Left lung (tissue), 10 donors: ENCODE results near the gene SFSWAP. TPM values are rescaled to one million over a fixed set of nuclear protein-coding genes. Genes with fewer than 3 reads are reported as not detected.

Experiments
- ATAC-seq: fragments of 200-7000 bp; cut with Tn5 transposase; one replicate; pipeline ENCODE4 v1.9.1; 2020; ENCODE audit warnings: moderate library complexity
- DNase-seq, 4 donors: peaks; one replicate each; pipeline ENCODE4 v3.0.0-alpha.2; 2013 to 2020
- H3K27ac ChIP-seq, 2 donors: fragments of 200-600 bp; sonication (generic) in 1 of 2; one replicate each; pipeline versions ENCODE4 v1.5.0 to v1.8.0; 2020 to 2021
- H3K27me3 ChIP-seq, 2 donors: fragments of 200-600 bp; sonication (generic) in 1 of 2; one replicate each; pipeline versions ENCODE4 v1.5.0 to v1.8.0; 2020 to 2021
- H3K36me3 ChIP-seq, 2 donors: fragments of 200-600 bp; sonication (generic) in 1 of 2; one replicate each; pipeline versions ENCODE4 v1.5.0 to v1.8.0; 2020 to 2021
- H3K4me1 ChIP-seq, 2 donors: fragments of 200-600 bp; one replicate each; pipeline ENCODE4 v1.8.0; 2021
- H3K4me3 ChIP-seq, 2 donors: fragments of 200-600 bp; sonication (generic) in 1 of 2; one replicate each; pipeline versions ENCODE4 v1.5.0 to v1.8.0; 2020 to 2021; ENCODE audit warnings: mild to moderate bottlenecking in 1 of 2
- H3K9me3 ChIP-seq, 2 donors: fragments of 200-600 bp; sonication (generic) in 1 of 2; one replicate each; pipeline versions ENCODE4 v1.5.0 to v1.8.0; 2020 to 2021
- intact Hi-C, 2 donors: fragments of 100-400 bp; cut with DNase I; formaldehyde crosslinking; loops; one replicate each; pipeline versions ENCODE4 v1.11.2 to v1.14.2; 2022
- polyA plus RNA-seq, 6 donors: library from polyadenylated mRNA; unstranded; fragments of 120-200 nt; gene quantifications; one replicate each; pipeline ENCODE4 v1.2.1, GENCODE V29; 2013; ENCODE audit not compliant: insufficient read length in 6 of 6
- total RNA-seq, 2 donors: library from RNA; stranded (reverse); fragmentation: NEBNext Ultra II Directional; extraction: Animal tissue kit (Norgen Biotek cat#: 25700); gene quantifications; one replicate each; pipeline ENCODE4 v1.2.1, GENCODE V29; 2021
- TF ChIP-seq, protein P1 (sequence below), 2 donors: fragments of 200-600 bp; sonication (generic) in 1 of 2; IDR thresholded peaks; one replicate each; pipeline versions ENCODE4 v1.5.0 to v1.8.0; 2021; ENCODE audit warnings: antibody characterized with exemption in 2 of 2
- donor health status: DM: no; HTN: yes; CAD: no.
- donor health status: DM: no; HTN: no; CAD: no.

Gene SFSWAP
- total and polyA plus RNA-seq, 8 donors, result 26.0 to 68.8 (median 50.8) TPM

GRCh38 chr12:131684015-131684725, 26.7 kb upstream of the SFSWAP start:
- Histone ChIP-seq H3K36me3 (no peaks in the 10 kb centered on the region), H3K4me1 (no peaks in the 10 kb centered on the region), H3K9me3 (no peaks in the 10 kb centered on the region), H3K4me3 (no peak overlapping the region), H3K27me3 (peaks cover 0 to 16% of the 10 kb centered on the region in 2 donors), H3K27ac (no peak overlapping the region)
- ATAC-seq, result no peak
- intact Hi-C loops, result no loop called here
- TF ChIP-seq, protein P1, sequence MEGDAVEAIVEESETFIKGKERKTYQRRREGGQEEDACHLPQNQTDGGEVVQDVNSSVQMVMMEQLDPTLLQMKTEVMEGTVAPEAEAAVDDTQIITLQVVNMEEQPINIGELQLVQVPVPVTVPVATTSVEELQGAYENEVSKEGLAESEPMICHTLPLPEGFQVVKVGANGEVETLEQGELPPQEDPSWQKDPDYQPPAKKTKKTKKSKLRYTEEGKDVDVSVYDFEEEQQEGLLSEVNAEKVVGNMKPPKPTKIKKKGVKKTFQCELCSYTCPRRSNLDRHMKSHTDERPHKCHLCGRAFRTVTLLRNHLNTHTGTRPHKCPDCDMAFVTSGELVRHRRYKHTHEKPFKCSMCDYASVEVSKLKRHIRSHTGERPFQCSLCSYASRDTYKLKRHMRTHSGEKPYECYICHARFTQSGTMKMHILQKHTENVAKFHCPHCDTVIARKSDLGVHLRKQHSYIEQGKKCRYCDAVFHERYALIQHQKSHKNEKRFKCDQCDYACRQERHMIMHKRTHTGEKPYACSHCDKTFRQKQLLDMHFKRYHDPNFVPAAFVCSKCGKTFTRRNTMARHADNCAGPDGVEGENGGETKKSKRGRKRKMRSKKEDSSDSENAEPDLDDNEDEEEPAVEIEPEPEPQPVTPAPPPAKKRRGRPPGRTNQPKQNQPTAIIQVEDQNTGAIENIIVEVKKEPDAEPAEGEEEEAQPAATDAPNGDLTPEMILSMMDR (IDR thresholded peaks at IDR 0.05), result no peak
- DNase-seq, result peak in 1 of 4 donors; percentile 67

DNA sequence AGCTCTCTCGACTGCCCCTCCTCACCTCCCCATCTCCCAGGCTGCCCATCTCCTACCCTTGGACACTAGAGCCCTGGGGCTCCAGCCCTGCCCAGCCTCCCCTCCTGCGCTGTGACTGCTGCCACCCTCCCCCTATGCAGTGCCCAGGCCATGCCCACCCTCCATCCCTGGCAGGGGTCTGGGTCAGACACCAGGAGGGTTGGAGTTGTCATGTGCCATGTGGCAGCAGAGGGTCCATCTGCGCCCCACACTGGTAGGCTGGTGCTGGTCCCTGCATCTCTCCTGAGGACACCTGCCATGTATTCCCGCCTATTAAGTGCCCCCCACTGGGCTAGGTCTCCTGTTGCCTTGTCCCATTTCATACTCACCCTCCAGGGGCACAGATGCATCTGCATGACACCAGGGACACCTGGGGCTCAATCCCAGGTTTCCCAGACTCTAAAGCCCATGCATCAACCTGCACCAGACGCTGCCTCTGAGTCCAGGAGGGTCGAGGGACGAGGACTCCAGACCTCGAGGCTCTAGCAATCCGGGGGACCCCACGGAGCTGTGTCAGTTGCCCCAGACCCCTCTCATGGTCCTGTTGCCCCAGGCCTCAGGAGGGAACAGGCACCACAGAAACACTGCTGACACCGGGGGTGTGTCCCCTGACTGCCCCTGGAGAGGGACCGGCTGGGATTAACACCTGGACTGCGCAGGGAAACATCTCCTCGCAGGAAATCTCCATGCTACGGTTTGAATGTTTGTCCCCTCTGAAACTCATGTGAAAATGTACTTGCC, 23.4 kb upstream of the SFSWAP start:
- no peaks in the 10 kb centered on the region for H3K4me1 ChIP-seq
- ATAC-seq (no peak), DNase-seq (no peak)
- no peak overlapping the region for H3K4me3 ChIP-seq
- intact Hi-C loops, result no loop called here
- H3K27ac ChIP-seq, result no peak overlapping the region
- H3K36me3 ChIP-seq, result no peaks in the 10 kb centered on the region
- peaks cover 0 to 18% of the 10 kb centered on the region in 2 donors for H3K27me3 ChIP-seq
- TF ChIP-seq, protein P1 (IDR thresholded peaks at IDR 0.05), result no peak
- no peaks in the 10 kb centered on the region for H3K9me3 ChIP-seq

- intact Hi-C loops, result no loop called here
- DNase-seq (no peak), ATAC-seq (no peak)
- no peaks in the 10 kb centered on the region for H3K36me3 ChIP-seq
- H3K4me1 ChIP-seq, result no peaks in the 10 kb centered on the region
- no peak overlapping the region for H3K4me3 ChIP-seq
- no peak overlapping the region for H3K27ac ChIP-seq
- TF ChIP-seq, protein P1 (IDR thresholded peaks at IDR 0.05), result no peak
- no peaks in the 10 kb centered on the region for H3K9me3 ChIP-seq
- H3K27me3 ChIP-seq, result peaks cover 0 to 24% of the 10 kb centered on the region in 2 donors
These were observed 22.6 kb upstream of the SFSWAP start for GRCh38 chr12:131688131-131688844.

GRCh38 chr12:131688845-131689154, 22.1 kb upstream of the SFSWAP start:
- no peak for ATAC-seq
- H3K27me3 ChIP-seq, result peaks cover 0 to 23% of the 10 kb centered on the region in 2 donors
- no peak for DNase-seq
- TF ChIP-seq, protein P1 (IDR thresholded peaks at IDR 0.05), result no peak
- no peaks in the 10 kb centered on the region for H3K36me3 ChIP-seq
- no peak overlapping the region for H3K27ac ChIP-seq
- no peaks in the 10 kb centered on the region for H3K4me1 ChIP-seq
- H3K9me3 ChIP-seq, result no peaks in the 10 kb centered on the region
- intact Hi-C loops, result no loop called here
- H3K4me3 ChIP-seq, result no peak overlapping the region

DNA sequence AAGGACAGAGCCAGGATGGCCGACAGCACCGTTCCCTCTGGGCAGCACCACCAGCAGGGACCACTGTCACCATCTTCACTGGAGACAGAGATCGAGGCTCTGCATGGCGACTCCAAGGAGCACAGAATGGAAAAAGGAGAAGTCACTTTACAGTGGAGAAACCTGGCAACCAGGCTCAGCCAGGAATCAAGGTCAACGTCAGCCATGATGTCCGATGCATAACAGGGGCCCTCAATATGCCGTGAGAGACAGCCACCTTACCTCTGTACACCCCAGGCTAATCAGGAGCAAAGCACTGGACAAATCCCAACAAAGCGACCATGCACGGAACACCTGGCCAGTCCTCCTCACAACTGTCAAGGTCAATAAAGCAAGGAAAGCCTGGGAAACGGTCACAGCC, 20.6 kb upstream of the SFSWAP start:
- intact Hi-C loops, result no loop called here
- no peak for ATAC-seq
- Histone ChIP-seq H3K4me1 (no peaks in the 10 kb centered on the region), H3K27me3 (peaks cover 0 to 23% of the 10 kb centered on the region in 2 donors), H3K9me3 (no peaks in the 10 kb centered on the region), H3K4me3 (no peak overlapping the region), H3K36me3 (no peaks in the 10 kb centered on the region), H3K27ac (no peak overlapping the region)
- DNase-seq, result no peak
- TF ChIP-seq, protein P1 (IDR thresholded peaks at IDR 0.05), result no peak
